Measurements from ENCODE around the gene PLCH1. TPM values are rescaled to one million over a fixed set of nuclear protein-coding genes. Genes with fewer than 3 reads are reported as not detected.

Gene PLCH1
- total and polyA plus RNA-seq, 2 experiments from 2014 or later, result 8.1 to 25.3 TPM

GRCh38 chr3:155782390-155782953, 37.6 kb upstream of the PLCH1 start:
- H3K79me2 ChIP-seq (replicated peaks; ENCODE audit: insufficient read depth), result no peaks in the 10 kb centered on the region
- DNase-seq (ENCODE audit: low spot score) (no peak), ATAC-seq (no peak)
- no peak overlapping the region for H3K4me2 ChIP-seq
- no peaks in the 10 kb centered on the region for H4K20me1 ChIP-seq (replicated peaks; ENCODE audit: insufficient read depth)
- Mint-ChIP-seq H3K27ac (no peak overlapping the region), H3K27me3 (ENCODE audit: insufficient read depth, low read depth, poor library complexity) (no peaks in the 10 kb centered on the region), H3K9me3 (peaks cover 5% of the 10 kb centered on the region), H3K36me3 (ENCODE audit: low read depth) (peaks cover 18% of the 10 kb centered on the region), H3K4me1 (peaks cover 5% of the 10 kb centered on the region; the same call in 2 of the 3 replicates), H3K4me3 (no peak overlapping the region)
- H3K36me3 ChIP-seq (ENCODE audit: insufficient read depth), result no peaks in the 10 kb centered on the region
- TF ChIP-seq ZNF114 (CRISPR knock-in tag; IDR thresholded peaks at IDR 0.05) (no peak), ETS1 (IDR thresholded peaks at IDR 0.05) (no peak), POLR2AphosphoS5 (IDR thresholded peaks at IDR 0.05; ENCODE audit: low read depth) (no peak), STAT1 (IDR thresholded peaks at IDR 0.05; ENCODE audit: unreplicated experiment) (no peak)
- no peak overlapping the region for H2AFZ ChIP-seq
- H3K27ac ChIP-seq (ENCODE audit: low read depth), result peak overlapping the region; percentile 11; the same call in 1 of the 2 replicates
- H3K9me2 ChIP-seq (ENCODE audit: insufficient read depth), result no peaks in the 10 kb centered on the region
- H3K4me1 ChIP-seq (ENCODE audit: insufficient read depth), result no peaks in the 10 kb centered on the region
- H3F3A ChIP-seq (replicated peaks; ENCODE audit: low read depth), result no peaks in the 10 kb centered on the region
- H3K4me3 ChIP-seq, result no peak overlapping the region
- H3K27me3 ChIP-seq (ENCODE audit: insufficient read depth), result no peaks in the 10 kb centered on the region

- Mint-ChIP-seq H3K4me3 (no peak overlapping the region), H3K27ac (no peak overlapping the region), H3K4me1 (peaks cover 5% of the 10 kb centered on the region; the same call in 2 of the 3 replicates), H3K36me3 (ENCODE audit: low read depth) (peaks cover 18% of the 10 kb centered on the region), H3K9me3 (peaks cover 5% of the 10 kb centered on the region), H3K27me3 (ENCODE audit: insufficient read depth, low read depth, poor library complexity) (no peaks in the 10 kb centered on the region)
- H3K9me2 ChIP-seq (ENCODE audit: insufficient read depth), result no peaks in the 10 kb centered on the region
- no peaks in the 10 kb centered on the region for H3K27me3 ChIP-seq (ENCODE audit: insufficient read depth)
- H3F3A ChIP-seq (replicated peaks; ENCODE audit: low read depth), result no peaks in the 10 kb centered on the region
- no peak overlapping the region for H2AFZ ChIP-seq
- no peaks in the 10 kb centered on the region for H3K4me1 ChIP-seq (ENCODE audit: insufficient read depth)
- no peaks in the 10 kb centered on the region for H4K20me1 ChIP-seq (replicated peaks; ENCODE audit: insufficient read depth)
- H3K4me3 ChIP-seq, result no peak overlapping the region
- H3K79me2 ChIP-seq (replicated peaks; ENCODE audit: insufficient read depth), result no peaks in the 10 kb centered on the region
- DNase-seq (ENCODE audit: low spot score) (no peak), ATAC-seq (no peak)
- no peak overlapping the region for H3K4me2 ChIP-seq
- H3K36me3 ChIP-seq (ENCODE audit: insufficient read depth), result no peaks in the 10 kb centered on the region
- H3K27ac ChIP-seq (ENCODE audit: low read depth), result no peak overlapping the region
- TF ChIP-seq EZH2phosphoT487 (IDR thresholded peaks at IDR 0.05; ENCODE audit: unreplicated experiment) (no peak), CREB1 (CRISPR knock-in tag; IDR thresholded peaks at IDR 0.05; ENCODE audit: low read depth) (no peak), JUNB (IDR thresholded peaks at IDR 0.05; ENCODE audit: unreplicated experiment) (no peak), STAT1 (IDR thresholded peaks at IDR 0.05; ENCODE audit: unreplicated experiment) (no peak), CTCF (conservative IDR thresholded peaks at IDR 0.05; ENCODE audit: low read depth in 2 of 2) (no peak), REST (IDR thresholded peaks at IDR 0.05; ENCODE audit: unreplicated experiment) (no peak), NANOG (IDR thresholded peaks at IDR 0.05; ENCODE audit: borderline replicate concordance) (no peak), POLR2AphosphoS5 (IDR thresholded peaks at IDR 0.05; ENCODE audit: low read depth) (no peak)
Observed at GRCh38 chr3:155780291-155780690, 35.4 kb upstream of the PLCH1 start.
